Chondrocyte (in vitro differentiated cells): ENCODE data around the gene KCNC4. TPM values are rescaled to one million over a fixed set of nuclear protein-coding genes. Genes with fewer than 3 reads are reported as not detected.

Experiments
- DNase-seq: peaks from one replicate; pipeline ENCODE4 v3.0.0; 2021; ENCODE audit warnings: mixed read lengths, low spot score
- H3K27ac Mint-ChIP-seq: one replicate; pipeline ENCODE4 v1.8.0; 2021; ENCODE audit warnings: mild to moderate bottlenecking, moderate library complexity, mixed read lengths; ENCODE audit not compliant: unreplicated experiment
- H3K27me3 Mint-ChIP-seq: 2 replicates; pipeline ENCODE4 v1.8.0; 2021; ENCODE audit warnings: low read depth, mixed read lengths
- H3K36me3 Mint-ChIP-seq: 2 replicates; pipeline ENCODE4 v1.8.0; 2021; ENCODE audit warnings: low read depth, mixed read lengths
- H3K4me1 Mint-ChIP-seq: 2 replicates; pipeline ENCODE4 v1.8.0; 2021; ENCODE audit warnings: low read depth, mild to moderate bottlenecking, mixed read lengths
- H3K4me3 Mint-ChIP-seq: one replicate; pipeline ENCODE4 v1.8.0; 2021; ENCODE audit warnings: mild to moderate bottlenecking, moderate library complexity, mixed read lengths; ENCODE audit not compliant: unreplicated experiment
- H3K9me3 Mint-ChIP-seq: 2 replicates; pipeline ENCODE4 v1.8.0; 2021; ENCODE audit warnings: low read depth, mixed read lengths
- CTCF ChIP-seq: fragments of 200-600 bp; sonication (generic); IDR thresholded peaks from 2 replicates; pipeline ENCODE4 v1.5.0; 2021; ENCODE audit warnings: antibody characterized with exemption, mild to moderate bottlenecking, moderate library complexity
- total RNA-seq: library from RNA; stranded (reverse); gene quantifications from 3 replicates; pipeline ENCODE4 v1.2.1, GENCODE V29; 2021

The KCNC4 gene
- total RNA-seq, 1 donor from 2014 or later, result 2.7 TPM

- peak; percentile 37 for TF ChIP-seq CTCF
- Mint-ChIP-seq H3K4me3 (no peak overlapping the region), H3K4me1 (peaks cover 67% of the 10 kb centered on the region), H3K9me3 (peaks cover 3% of the 10 kb centered on the region), H3K27ac (peak overlapping the region; percentile 91), H3K36me3 (no peaks in the 10 kb centered on the region), H3K27me3 (no peaks in the 10 kb centered on the region)
- no peak for DNase-seq
Observed at GRCh38 chr1:110173466-110174105, 36.5 kb upstream of the KCNC4 start.

GRCh38 chr1:110174961-110175360 is 35.2 kb upstream of the KCNC4 start:
- H3K4me1 Mint-ChIP-seq, result peaks cover 63% of the 10 kb centered on the region
- DNase-seq, result no peak
- peaks cover 5% of the 10 kb centered on the region for H3K9me3 Mint-ChIP-seq
- no peaks in the 10 kb centered on the region for H3K27me3 Mint-ChIP-seq
- TF ChIP-seq CTCF, result no peak
- no peak overlapping the region for H3K27ac Mint-ChIP-seq
- no peak overlapping the region for H3K4me3 Mint-ChIP-seq
- no peaks in the 10 kb centered on the region for H3K36me3 Mint-ChIP-seq

- no peak overlapping the region for H3K4me3 Mint-ChIP-seq
Observed at GRCh38 chr1:110176299-110176956, 33.7 kb upstream of the KCNC4 start.

GRCh38 chr1:110177775-110178174 is 32.3 kb upstream of the KCNC4 start:
- Mint-ChIP-seq H3K27me3 (no peaks in the 10 kb centered on the region), H3K4me1 (peaks cover 39% of the 10 kb centered on the region), H3K4me3 (no peak overlapping the region), H3K36me3 (no peaks in the 10 kb centered on the region), H3K27ac (no peak overlapping the region), H3K9me3 (peaks cover 5% of the 10 kb centered on the region)
- no peak for DNase-seq
- no peak for TF ChIP-seq CTCF

More at GRCh38 chr1:110176299-110176956, 33.7 kb upstream of the KCNC4 start:
- Mint-ChIP-seq H3K9me3 (peaks cover 5% of the 10 kb centered on the region), H3K36me3 (no peaks in the 10 kb centered on the region), H3K27me3 (no peaks in the 10 kb centered on the region), H3K4me1 (peaks cover 52% of the 10 kb centered on the region), H3K27ac (no peak overlapping the region)
- no peak for TF ChIP-seq CTCF
- DNase-seq, result no peak

GRCh38 chr1:110183642-110184167 is 26.4 kb upstream of the KCNC4 start:
- Mint-ChIP-seq H3K27me3 (no peaks in the 10 kb centered on the region), H3K9me3 (peaks cover 1% of the 10 kb centered on the region), H3K4me3 (no peak overlapping the region), H3K27ac (no peak overlapping the region), H3K36me3 (no peaks in the 10 kb centered on the region), H3K4me1 (peaks cover 28% of the 10 kb centered on the region)
- no peak for TF ChIP-seq CTCF
- DNase-seq, result peak; percentile 33
